HG02798 (cell line): ENCODE results near the gene ADGRD1.

Experiments used
- ATAC-seq: cut with Tn5 transposase; IDR thresholded peaks from one replicate; pipeline ENCODE4 v1.9.1; 2021; ENCODE audit warnings: mild to moderate bottlenecking; ENCODE audit not compliant: unreplicated experiment, poor library complexity

The ADGRD1 gene

DNA sequence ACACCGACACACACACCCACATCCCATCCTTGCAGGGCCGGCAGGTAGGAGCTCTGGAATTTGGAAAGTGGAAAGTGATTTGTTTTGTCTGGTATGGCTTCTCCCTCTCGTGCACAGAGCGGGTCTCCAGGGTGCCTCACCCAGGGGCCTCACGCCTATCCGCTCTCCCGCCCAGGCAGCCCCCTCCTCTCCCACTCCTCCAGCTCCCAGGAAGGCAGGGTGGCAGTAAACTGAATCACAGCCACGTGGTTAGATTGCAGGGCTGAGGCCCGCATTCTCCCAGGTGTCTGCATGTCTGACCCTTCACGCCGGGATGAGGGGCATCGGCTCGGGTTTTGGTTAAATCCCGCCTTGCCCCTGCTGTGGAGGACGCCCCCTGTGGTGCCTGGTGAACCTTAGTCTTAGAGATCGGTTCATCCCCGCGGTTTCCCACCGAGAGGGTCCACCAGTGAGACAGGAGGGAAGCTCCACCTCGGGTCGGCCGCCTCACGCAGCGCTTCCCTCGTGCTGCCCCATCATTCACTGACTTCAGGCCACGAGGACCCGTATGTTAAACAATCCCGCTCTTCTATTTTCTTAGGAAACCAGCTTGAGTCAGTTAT is 64.4 kb downstream of the ADGRD1 start:
- ATAC-seq = no peak

GRCh38 chr12:131018808-131019397 is 65.2 kb downstream of the ADGRD1 start:
- no peak for ATAC-seq

DNA sequence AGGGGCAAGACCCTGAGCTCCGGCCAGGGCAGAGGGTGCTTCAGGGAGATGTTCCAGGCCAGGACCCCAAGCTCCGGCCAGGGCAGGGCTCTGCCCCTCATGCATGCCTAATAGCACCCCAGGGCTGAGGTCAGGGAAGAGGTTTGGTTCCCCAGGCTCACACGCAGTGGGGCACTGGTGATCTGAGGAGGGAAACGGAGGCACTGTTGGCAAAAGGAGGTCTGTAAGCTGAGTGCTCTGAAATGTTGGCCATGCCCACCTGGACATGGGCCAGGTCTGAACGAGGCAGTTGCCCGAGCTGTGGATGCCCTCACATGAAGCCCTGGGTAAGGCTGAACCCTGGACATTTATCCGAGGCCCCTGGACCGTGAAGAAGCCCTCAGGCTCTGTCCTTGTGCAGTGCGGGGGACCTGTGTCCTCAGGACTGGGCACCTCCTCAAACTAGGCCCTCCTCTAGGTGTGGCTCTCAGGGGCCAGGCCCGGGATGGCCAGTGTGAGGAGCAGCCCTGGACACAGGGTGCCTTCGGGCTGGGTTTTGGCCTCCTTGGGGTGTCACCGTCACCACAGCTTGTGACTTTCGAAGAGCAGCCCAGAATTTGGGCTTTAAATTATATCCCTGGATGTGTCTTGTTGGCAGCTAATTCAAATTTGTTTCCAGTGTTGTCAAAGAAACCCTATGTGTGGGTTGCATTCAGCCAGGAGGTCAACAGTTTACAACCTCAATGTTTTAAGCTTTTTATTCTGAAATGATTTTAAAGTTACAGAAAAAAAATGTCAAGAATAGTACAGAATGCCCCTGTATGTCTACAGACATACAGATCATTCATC is 66.8 kb downstream of the ADGRD1 start:
- no peak for ATAC-seq

GRCh38 chr12:131021154-131021541 is 67.4 kb downstream of the ADGRD1 start:
- ATAC-seq = no peak

- no peak for ATAC-seq
These were observed 70.3 kb downstream of the ADGRD1 start for GRCh38 chr12:131024026-131024425.

DNA sequence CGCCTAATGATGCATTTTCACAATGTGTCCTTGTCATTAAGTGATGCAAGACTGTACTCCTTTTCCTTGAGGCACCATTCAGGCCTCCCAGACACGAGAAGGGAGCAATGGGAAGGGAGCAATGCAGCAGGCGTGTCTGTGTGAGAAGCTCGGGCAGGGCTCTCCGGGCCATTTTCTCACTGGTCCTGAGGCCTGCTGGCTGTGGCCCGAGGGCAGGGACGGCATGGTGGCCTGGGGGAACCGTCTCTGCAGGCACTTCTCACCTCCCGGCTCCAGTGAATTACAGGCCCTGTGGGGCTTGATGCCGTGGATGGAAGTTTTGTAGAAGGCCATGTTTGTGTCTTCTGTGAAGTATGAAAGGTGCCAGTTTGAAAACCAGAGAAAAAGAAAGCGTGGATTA is 71.0 kb downstream of the ADGRD1 start:
- no peak for ATAC-seq

GRCh38 chr12:131025234-131025633 is 71.5 kb downstream of the ADGRD1 start:
- no peak for ATAC-seq

DNA sequence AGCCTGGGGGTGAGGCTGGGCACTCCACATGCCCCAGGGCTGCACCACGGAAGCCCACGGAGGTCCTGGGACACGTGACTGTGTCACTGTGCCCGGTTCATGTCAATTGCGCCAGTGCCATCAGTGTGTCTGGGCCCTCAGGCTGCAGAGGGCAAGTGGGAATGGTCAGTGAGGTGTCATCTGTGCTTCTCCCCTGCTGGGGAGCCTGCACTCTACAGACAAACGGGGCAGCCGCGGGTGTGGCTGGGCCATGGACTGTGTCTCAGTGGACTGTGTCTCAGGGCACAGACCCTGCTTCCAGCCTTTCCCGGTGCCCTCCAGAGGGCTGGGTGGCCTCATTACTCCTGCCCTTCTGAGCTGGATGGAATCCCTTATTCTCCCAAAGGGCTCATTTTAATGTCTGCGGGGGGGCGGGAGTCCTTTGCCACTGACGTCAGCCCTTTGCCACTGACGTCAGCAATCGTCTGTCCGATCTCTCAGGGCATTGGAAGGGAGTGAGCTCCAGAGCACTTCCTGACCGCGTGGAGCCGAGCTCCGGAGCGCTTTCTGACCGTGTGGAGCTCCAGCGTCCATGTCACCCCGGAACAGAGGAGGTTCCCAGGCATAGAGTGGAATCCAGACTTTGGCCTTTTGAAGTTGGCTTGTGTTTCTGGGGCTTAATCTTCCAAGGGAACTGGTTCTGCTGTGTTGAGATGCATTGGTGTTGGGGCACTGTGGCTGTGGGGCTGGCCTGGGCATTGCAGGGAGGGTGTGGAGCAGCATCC is 72.4 kb downstream of the ADGRD1 start:
- ATAC-seq = no peak

DNA sequence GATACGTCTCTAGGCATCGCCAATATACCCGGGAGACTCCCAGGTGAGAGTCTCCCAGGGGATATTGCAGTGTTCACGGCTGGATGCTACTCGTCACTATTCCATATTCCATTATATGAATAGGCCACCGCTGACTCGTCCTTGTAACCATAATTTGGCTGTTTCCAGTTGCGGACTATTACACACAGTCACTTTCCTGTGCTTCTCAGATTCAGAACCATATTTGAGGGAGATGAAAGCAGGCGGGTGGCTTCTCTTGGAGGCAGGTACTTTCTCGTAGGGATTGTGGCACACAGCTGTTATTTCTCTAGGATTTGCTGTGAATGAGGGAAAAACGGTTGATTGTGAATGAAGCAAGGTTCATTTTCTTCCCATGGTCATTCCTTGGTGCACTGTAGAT is 73.0 kb downstream of the ADGRD1 start:
- no peak for ATAC-seq

GRCh38 chr12:131027264-131027663 is 73.6 kb downstream of the ADGRD1 start:
- no peak for ATAC-seq

- ATAC-seq = no peak
These were observed 74.3 kb downstream of the ADGRD1 start for GRCh38 chr12:131027876-131028586.

- ATAC-seq = no peak
These were observed 75.1 kb downstream of the ADGRD1 start for GRCh38 chr12:131028587-131029338.

DNA sequence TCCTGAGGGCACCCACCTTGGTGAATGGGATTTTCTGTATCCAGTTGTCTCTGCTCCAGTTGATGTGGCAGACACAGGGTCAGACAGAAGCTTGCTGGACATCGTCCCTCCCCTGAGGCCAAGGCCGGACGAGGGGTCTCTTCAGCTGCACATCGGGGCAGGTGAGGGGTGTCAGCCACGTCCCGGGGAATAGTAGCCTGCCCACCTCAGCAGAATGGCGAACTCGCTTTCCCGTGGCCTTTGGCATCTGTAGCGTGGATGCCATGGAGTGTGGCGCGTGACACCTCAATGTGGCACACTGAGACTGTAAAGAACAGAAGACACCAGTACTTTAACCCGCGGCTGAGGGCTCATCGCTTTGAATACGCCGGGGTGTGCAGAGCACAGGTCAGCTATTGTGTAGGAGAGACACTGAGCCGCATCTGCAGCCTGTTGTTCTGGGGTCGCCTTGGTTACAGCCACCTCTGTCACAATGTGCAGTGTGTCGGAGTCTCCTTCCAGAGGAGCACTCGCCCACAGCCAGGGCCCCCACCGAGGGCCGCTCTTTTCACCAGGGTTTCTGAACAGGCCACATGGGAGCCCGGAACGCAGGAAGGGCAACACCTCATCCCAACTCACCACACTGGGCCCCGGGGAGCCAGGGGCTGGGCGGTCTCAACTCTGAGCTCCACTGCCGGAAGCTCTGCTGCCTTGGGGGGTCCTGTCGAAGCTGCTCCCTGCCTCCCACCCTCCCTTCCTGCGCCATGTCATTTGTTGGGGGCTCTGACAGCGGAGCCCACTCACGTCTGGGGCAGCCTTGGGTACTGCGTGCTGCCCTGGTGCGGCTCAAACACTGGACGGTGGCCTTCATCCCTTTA is 77.0 kb downstream of the ADGRD1 start:
- ATAC-seq = no peak

DNA sequence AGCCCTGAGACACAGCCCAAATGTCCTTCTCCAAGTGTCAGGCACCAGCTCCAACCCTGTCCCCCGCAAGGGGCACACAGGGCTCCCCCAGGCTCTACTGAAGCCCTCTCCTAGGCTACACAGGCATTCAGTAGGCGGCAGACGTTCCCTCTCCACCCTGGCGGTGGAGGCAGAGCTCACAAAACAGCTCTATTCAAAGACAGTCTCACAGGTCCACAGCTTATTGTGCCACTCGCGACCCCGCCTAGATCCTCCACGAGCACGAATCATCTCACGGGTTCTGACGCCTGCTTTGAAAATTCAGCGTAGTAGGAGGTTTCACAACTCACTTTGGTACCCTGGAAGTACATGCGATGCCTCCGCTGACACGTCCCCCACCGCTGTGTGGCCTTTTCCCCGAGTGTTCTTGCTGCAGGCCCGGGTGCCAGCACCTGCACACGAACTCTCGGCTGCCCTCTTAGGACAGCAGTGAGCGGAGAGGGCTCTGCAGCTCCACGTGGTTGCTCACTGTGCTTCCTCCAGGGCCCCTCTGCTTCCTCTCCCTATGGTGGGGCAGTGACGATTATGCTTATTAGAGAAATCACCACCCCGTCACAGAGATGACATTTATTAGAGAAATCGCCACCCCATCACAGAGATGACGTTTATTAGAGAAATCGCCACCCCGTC is 78.5 kb downstream of the ADGRD1 start:
- no peak for ATAC-seq

- ATAC-seq = no peak
These were observed 79.8 kb downstream of the ADGRD1 start for GRCh38 chr12:131033486-131033885.

GRCh38 chr12:131033886-131034482 is 80.3 kb downstream of the ADGRD1 start:
- no peak for ATAC-seq

DNA sequence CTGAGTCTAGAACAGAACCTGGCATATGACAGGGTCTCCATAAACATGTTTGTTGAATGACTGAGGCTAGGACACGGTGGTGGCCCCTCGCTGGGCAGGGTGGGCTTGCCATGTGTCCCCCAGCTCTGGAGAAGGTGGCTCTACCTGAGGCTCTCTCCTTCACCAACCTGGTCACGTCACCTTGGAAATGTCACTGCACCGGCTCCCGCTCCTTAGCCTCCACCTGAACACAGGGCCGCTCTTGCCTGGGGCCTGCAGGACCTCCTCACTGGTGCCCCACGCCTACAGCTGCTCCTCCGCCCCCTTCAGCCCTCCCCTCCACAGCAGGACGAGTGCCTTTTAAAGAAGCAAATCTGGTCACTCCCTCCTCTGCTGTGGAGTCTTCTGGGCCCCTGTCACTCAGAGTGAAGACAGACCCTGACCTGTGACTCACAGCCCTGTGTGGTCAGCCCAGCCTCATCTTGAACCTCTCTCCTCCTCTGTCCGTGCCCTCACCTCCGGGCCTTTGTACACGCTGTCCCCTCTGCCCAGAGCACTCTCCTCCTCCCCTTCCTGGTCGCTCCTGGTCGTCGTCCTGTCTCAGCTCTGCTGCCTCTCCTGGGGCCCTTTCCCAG is 81.0 kb downstream of the ADGRD1 start:
- no peak for ATAC-seq
